A549 treated with CpdA at 1 μM for 4 hours (cell line): Measurements from ENCODE around the gene FAM237B. TPM values are rescaled to one million over a fixed set of nuclear protein-coding genes. Genes with fewer than 3 reads are reported as not detected.

Source experiments
- total RNA-seq: library from RNA; stranded (reverse); fragments of 200-300 nt; extraction: Qiagen RNA extraction; gene quantifications from 5 replicates; pipeline ENCODE4 v1.2.3, GENCODE V29; 2022; ENCODE audit warnings: low read depth

Gene FAM237B
- not detected in 5 replicates for total RNA-seq

GRCh38 chr7:90320801-90321494, at the start of gene FAM237B:
TSS of gene FAM237B (minus strand) at chr7:90321304. CDS start at chr7:90319748, 1,556 bp downstream.

GRCh38 chr7:90346336-90347125, 25.4 kb upstream of the FAM237B start, which contains the start of gene GTPBP10:
TSS of gene GTPBP10 (plus strand) at chr7:90346716. CDS start at chr7:90346742, 26 bp downstream.

Other genes with a start within 250 kb of the FAM237B start
- gene STEAP1, start 166.8 kb downstream of the FAM237B start, total RNA-seq, result 13.4 to 15.6 TPM (median 14.5 TPM) in 5 replicates
- gene STEAP2, start 109.6 kb downstream of the FAM237B start, total RNA-seq, result 3.8 to 4.9 TPM (median 4.5 TPM) in 5 replicates
- gene CFAP69, start 76.1 kb downstream of the FAM237B start, total RNA-seq, result 1.3 to 2.0 TPM (median 1.6 TPM) in 5 replicates
- gene GTPBP10, start 25.4 kb upstream of the FAM237B start, total RNA-seq, result 19.2 to 24.3 TPM (median 23.1 TPM) in 5 replicates
- gene CLDN12, start 82.2 kb upstream of the FAM237B start, total RNA-seq, result 21.5 to 27.8 TPM (median 26.0 TPM) in 5 replicates
- gene PTTG1IP2, start 148.3 kb upstream of the FAM237B start, total RNA-seq, result not detected in 5 replicates